Non-pigmented ciliary epithelial cell (primary cell): ENCODE measurements around the gene APBA1.

ENCODE experiments used
- DNase-seq: peaks from one replicate; pipeline ENCODE4 v3.0.0-alpha.2; 2010; ENCODE audit warnings: low read depth

The APBA1 gene

GRCh38 chr9:69519470-69520240 lies 152.5 kb downstream of the APBA1 start:
- DNase-seq: no peak

- DNase-seq: no peak
Measured at GRCh38 chr9:69516353-69517322, 155.5 kb downstream of the APBA1 start.

- DNase-seq: no peak
Measured at GRCh38 chr9:69515810-69516209, 156.4 kb downstream of the APBA1 start.

- DNase-seq: no peak
Measured at GRCh38 chr9:69513141-69513820, 158.9 kb downstream of the APBA1 start.

GRCh38 chr9:69504058-69504457 lies 168.1 kb downstream of the APBA1 start:
- no peak for DNase-seq

- DNase-seq: peak; percentile 3
Measured at GRCh38 chr9:69502671-69503301, 169.4 kb downstream of the APBA1 start.

- no peak for DNase-seq
Measured at GRCh38 chr9:69500896-69501295, 171.3 kb downstream of the APBA1 start.

- no peak for DNase-seq
Measured at GRCh38 chr9:69499959-69500358, 172.2 kb downstream of the APBA1 start.

- no peak for DNase-seq
Measured at GRCh38 chr9:69499407-69499806, 172.8 kb downstream of the APBA1 start.

GRCh38 chr9:69498470-69498869 lies 173.7 kb downstream of the APBA1 start:
- no peak for DNase-seq

GRCh38 chr9:69497816-69498215 lies 174.4 kb downstream of the APBA1 start:
- no peak for DNase-seq

GRCh38 chr9:69496846-69497450 lies 175.2 kb downstream of the APBA1 start:
- no peak for DNase-seq

GRCh38 chr9:69495296-69495695 lies 176.9 kb downstream of the APBA1 start:
- DNase-seq: no peak

GRCh38 chr9:69494763-69495162 lies 177.4 kb downstream of the APBA1 start:
- no peak for DNase-seq

- DNase-seq: no peak
Measured at GRCh38 chr9:69494208-69494607, 178.0 kb downstream of the APBA1 start.

GRCh38 chr9:69486498-69486897 lies 185.7 kb downstream of the APBA1 start:
- no peak for DNase-seq

GRCh38 chr9:69485466-69485865 lies 186.7 kb downstream of the APBA1 start:
- no peak for DNase-seq

GRCh38 chr9:69483886-69484422 lies 188.2 kb downstream of the APBA1 start:
- no peak for DNase-seq

GRCh38 chr9:69476797-69477196 lies 195.4 kb downstream of the APBA1 start:
- no peak for DNase-seq

- DNase-seq: no peak
Measured at GRCh38 chr9:69476016-69476415, 196.2 kb downstream of the APBA1 start.

- DNase-seq: no peak
Measured at GRCh38 chr9:69474821-69475220, 197.3 kb downstream of the APBA1 start.
